Tibial nerve (tissue), 3 donors: ENCODE data around the gene WDHD1.

Source experiments
- POLR2A ChIP-seq, 2 donors: fragments of 450-650 bp; IDR thresholded peaks; one replicate each; pipeline ENCODE4 v1.6.1; 2017; ENCODE audit warnings: antibody characterized with exemption in 2 of 2, mild to moderate bottlenecking in 2 of 2, moderate library complexity in 2 of 2
- TF ChIP-seq, protein P1 (sequence below), 5 experiments: fragments of 200-600 bp in 3 of 5; fragments of 450-650 bp in 2 of 5; sonication (generic) in 3 of 5; IDR thresholded peaks; one replicate each; pipeline ENCODE4 v1.5.1; 2016 to 2019; ENCODE audit warnings: antibody characterized with exemption in 5 of 5, mild to moderate bottlenecking in 3 of 5, moderate library complexity in 2 of 5

DNA sequence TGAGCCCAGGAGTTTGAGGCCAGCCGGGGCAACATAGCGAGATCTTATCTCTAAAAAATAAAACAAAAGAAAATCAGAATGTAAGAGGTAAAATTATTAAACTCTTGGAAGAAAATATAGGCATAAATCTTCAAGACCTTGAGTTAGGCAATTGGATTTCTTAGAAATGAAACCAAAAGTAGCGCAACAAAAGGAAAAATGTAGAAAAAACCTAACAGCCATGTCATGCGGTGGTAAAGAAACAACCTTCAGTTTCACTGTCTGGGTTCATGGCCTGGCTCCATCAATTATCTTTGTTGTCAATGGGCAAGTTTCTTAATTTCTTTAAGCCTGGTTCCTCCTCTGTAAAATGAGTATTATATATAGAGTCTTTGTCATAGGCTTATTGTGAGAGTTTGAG, 118.7 kb downstream of the WDHD1 start:
- no peak for TF ChIP-seq POLR2A (IDR thresholded peaks at IDR 0.05)
- TF ChIP-seq, protein P1, sequence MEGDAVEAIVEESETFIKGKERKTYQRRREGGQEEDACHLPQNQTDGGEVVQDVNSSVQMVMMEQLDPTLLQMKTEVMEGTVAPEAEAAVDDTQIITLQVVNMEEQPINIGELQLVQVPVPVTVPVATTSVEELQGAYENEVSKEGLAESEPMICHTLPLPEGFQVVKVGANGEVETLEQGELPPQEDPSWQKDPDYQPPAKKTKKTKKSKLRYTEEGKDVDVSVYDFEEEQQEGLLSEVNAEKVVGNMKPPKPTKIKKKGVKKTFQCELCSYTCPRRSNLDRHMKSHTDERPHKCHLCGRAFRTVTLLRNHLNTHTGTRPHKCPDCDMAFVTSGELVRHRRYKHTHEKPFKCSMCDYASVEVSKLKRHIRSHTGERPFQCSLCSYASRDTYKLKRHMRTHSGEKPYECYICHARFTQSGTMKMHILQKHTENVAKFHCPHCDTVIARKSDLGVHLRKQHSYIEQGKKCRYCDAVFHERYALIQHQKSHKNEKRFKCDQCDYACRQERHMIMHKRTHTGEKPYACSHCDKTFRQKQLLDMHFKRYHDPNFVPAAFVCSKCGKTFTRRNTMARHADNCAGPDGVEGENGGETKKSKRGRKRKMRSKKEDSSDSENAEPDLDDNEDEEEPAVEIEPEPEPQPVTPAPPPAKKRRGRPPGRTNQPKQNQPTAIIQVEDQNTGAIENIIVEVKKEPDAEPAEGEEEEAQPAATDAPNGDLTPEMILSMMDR (IDR thresholded peaks at IDR 0.05) = no peak
